NOMO-1 treated with DMSO at 0.1 percent for 48 hours (cell line): ENCODE data around the gene ADGRF3.
"Not testable (repeated sequence)": the region's sequence is repeated elsewhere in the genome, so short reads cannot be mapped to it uniquely, and the experiment has no call there.

Experiments
- DNase-seq: peaks from one replicate; lab custom pipeline; 2025; ENCODE audit not compliant: unreplicated experiment; lab: John Stamatoyannopoulos, UW

ADGRF3 gene

GRCh38 chr2:26352892-26353291 lies 6.3 kb upstream of the ADGRF3 start:
- DNase-seq: no peak

GRCh38 chr2:26351375-26352090 lies 4.9 kb upstream of the ADGRF3 start:
- DNase-seq: no peak

- no peak for DNase-seq
Observed at GRCh38 chr2:26349690-26350089, 3.1 kb upstream of the ADGRF3 start.

- no peak for DNase-seq
Observed at GRCh38 chr2:26347286-26347865, 787 bp upstream of the ADGRF3 start.

- DNase-seq: peak; percentile 99
Observed at GRCh38 chr2:26345545-26346453, 790 bp downstream of the ADGRF3 start, which contains the start of gene SELENOI. SELENOI (plus strand) TSS chr2:26346143; CDS start chr2:26346233, 90 bp downstream.

GRCh38 chr2:26345283-26345544 lies 1.4 kb downstream of the ADGRF3 start:
- no peak for DNase-seq

GRCh38 chr2:26344581-26345282 lies 1.9 kb downstream of the ADGRF3 start:
- DNase-seq: no peak

GRCh38 chr2:26340831-26341230 lies 5.8 kb downstream of the ADGRF3 start:
- no peak for DNase-seq

- DNase-seq: no peak
Observed at GRCh38 chr2:26337298-26337697, 9.3 kb downstream of the ADGRF3 start.

- DNase-seq: no peak
Observed at GRCh38 chr2:26336719-26337118, 9.9 kb downstream of the ADGRF3 start.

GRCh38 chr2:26335231-26335630 lies 11.4 kb downstream of the ADGRF3 start:
- DNase-seq: no peak

GRCh38 chr2:26333293-26333692 lies 13.3 kb downstream of the ADGRF3 start:
- DNase-seq: no peak

GRCh38 chr2:26331321-26331720 lies 15.3 kb downstream of the ADGRF3 start:
- not testable (repeated sequence) for DNase-seq

GRCh38 chr2:26330604-26331003 lies 16.0 kb downstream of the ADGRF3 start:
- no peak for DNase-seq

- DNase-seq: peak; percentile 95
Observed at GRCh38 chr2:26330114-26330549, 16.5 kb downstream of the ADGRF3 start.

GRCh38 chr2:26329083-26329482 lies 17.5 kb downstream of the ADGRF3 start:
- DNase-seq: not testable (repeated sequence)

- DNase-seq: peak; percentile 88
Observed at GRCh38 chr2:26327291-26328272, 19.0 kb downstream of the ADGRF3 start.

- DNase-seq: no peak
Observed at GRCh38 chr2:26326514-26326913, 20.1 kb downstream of the ADGRF3 start.

- DNase-seq: no peak
Observed at GRCh38 chr2:26325851-26326250, 20.7 kb downstream of the ADGRF3 start.

- no peak for DNase-seq
Observed at GRCh38 chr2:26324903-26325302, 21.7 kb downstream of the ADGRF3 start.
